Inflammatory macrophage (primary cell): ENCODE data around the gene SMTNL2.
A peak's percentile ranks its signal among the peaks of the same experiment; 100 is the strongest.
"Not testable (repeated sequence)": the region's sequence is repeated elsewhere in the genome, so short reads cannot be mapped to it uniquely, and the experiment has no call there.

Experiments used
- DNase-seq, 2 donors: peaks; one replicate each; pipeline ENCODE4 v3.0.0-alpha.2; 2020 to 2022

SMTNL2 gene

GRCh38 chr17:4604111-4604644, 19.8 kb downstream of the SMTNL2 start:
- no peak for DNase-seq

GRCh38 chr17:4604736-4605135, 20.4 kb downstream of the SMTNL2 start:
- DNase-seq, result not testable (repeated sequence)

GRCh38 chr17:4605826-4606225, 21.5 kb downstream of the SMTNL2 start:
- peak in 1 of 2 donors; percentile 56 for DNase-seq

GRCh38 chr17:4607261-4607741, 23.0 kb downstream of the SMTNL2 start:
- no peak for DNase-seq

GRCh38 chr17:4607773-4608187, 23.5 kb downstream of the SMTNL2 start:
- DNase-seq, result peak; percentile 77 to 79

- DNase-seq, result no peak
Measured at GRCh38 chr17:4609761-4610160, 25.4 kb downstream of the SMTNL2 start.

- DNase-seq, result no peak
Measured at GRCh38 chr17:4610162-4610561, 25.8 kb downstream of the SMTNL2 start.

- DNase-seq, result no peak
Measured at GRCh38 chr17:4610656-4611055, 26.3 kb downstream of the SMTNL2 start.

- DNase-seq, result no peak
Measured at GRCh38 chr17:4616476-4616875, 32.1 kb downstream of the SMTNL2 start.

GRCh38 chr17:4617090-4617489, 32.8 kb downstream of the SMTNL2 start:
- DNase-seq, result no peak

GRCh38 chr17:4617590-4618351, 33.4 kb downstream of the SMTNL2 start:
- DNase-seq, result no peak

- no peak for DNase-seq
Measured at GRCh38 chr17:4620531-4621101, 36.3 kb downstream of the SMTNL2 start.

- DNase-seq, result no peak
Measured at GRCh38 chr17:4622375-4622774, 38.0 kb downstream of the SMTNL2 start.

- peak in 1 of 2 donors; percentile 44 for DNase-seq
Measured at GRCh38 chr17:4623249-4623648, 38.9 kb downstream of the SMTNL2 start.

GRCh38 chr17:4624451-4624911, 40.2 kb downstream of the SMTNL2 start:
- peak in 1 of 2 donors; percentile 46 for DNase-seq

GRCh38 chr17:4625181-4625617, 40.9 kb downstream of the SMTNL2 start:
- DNase-seq, result no peak

GRCh38 chr17:4626734-4627256, 42.5 kb downstream of the SMTNL2 start:
- no peak for DNase-seq

- no peak for DNase-seq
Measured at GRCh38 chr17:4631431-4631830, 47.1 kb downstream of the SMTNL2 start.

- DNase-seq, result no peak
Measured at GRCh38 chr17:4631836-4632580, 47.7 kb downstream of the SMTNL2 start.

- DNase-seq, result no peak
Measured at GRCh38 chr17:4632581-4632920, 48.2 kb downstream of the SMTNL2 start.

- no peak for DNase-seq
Measured at GRCh38 chr17:4633643-4634042, 49.3 kb downstream of the SMTNL2 start.

- no peak for DNase-seq
Measured at GRCh38 chr17:4634976-4635375, 50.6 kb downstream of the SMTNL2 start.

- DNase-seq, result peak; percentile 79 to 85
Measured at GRCh38 chr17:4635823-4636375, 51.6 kb downstream of the SMTNL2 start.
